Measurements from ENCODE around the gene HECW1.
"Not testable (repeated sequence)": the region's sequence is repeated elsewhere in the genome, so short reads cannot be mapped to it uniquely, and the experiment has no call there.

The HECW1 gene

DNA sequence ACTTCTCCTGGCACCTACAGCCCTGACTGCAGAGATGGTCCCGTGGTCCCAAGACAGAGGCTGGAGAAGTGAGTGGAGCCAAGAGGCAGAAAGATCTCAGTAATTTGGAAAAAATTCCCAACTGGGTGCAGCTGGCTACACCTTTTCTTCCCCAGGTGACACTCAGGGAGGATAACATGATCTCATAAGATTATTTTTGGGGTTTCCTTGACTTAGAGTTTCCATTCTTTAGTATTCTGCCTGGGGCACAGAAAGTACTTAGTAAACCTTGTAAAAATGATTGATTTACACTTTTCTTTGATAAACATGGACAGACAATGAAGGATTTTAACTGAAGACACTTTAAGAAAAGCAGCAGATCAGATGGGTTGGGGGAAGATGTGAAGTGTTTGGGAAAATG, 38.6 kb downstream of the HECW1 start:
- no peak for DNase-seq

DNA sequence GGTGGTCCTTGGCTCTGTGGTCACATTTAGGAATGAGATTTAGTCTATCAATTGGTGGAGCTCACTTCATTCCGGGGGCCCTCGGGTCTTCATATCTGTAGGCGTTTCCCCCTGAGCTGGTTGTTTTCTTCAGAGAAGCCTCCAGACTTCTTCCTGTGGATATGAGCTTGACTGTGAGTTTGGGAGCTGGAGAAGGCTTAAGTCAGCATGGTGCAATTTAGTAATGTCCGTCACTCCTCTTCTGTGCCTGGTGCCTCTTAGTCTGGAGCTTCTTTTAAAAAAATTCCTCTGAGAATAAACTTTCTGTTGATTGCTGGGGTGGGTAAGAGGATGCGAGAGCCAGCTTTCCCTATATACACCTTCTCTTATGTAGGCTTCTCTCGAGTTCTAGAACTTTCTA, 40.2 kb downstream of the HECW1 start:
- no peak for DNase-seq

DNA sequence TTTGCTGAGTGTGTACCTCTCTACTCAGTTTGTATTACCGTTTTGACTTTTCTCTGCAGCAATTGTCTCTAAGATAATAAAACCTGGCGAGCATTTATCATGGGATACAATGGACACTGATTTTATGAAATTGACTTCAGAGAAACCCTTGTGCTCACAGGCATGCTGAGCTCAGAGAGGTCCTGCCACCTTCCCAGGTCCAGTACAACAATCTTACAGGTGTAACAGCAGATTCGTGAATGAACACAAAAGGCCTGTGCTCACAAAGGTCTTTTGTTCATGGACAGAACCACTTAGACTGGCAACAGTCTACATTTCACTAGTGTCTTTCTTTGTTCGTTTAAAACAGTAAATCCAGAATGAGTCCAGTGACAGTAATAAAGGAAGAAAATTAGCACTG, 43.2 kb downstream of the HECW1 start:
- no peak for DNase-seq

DNA sequence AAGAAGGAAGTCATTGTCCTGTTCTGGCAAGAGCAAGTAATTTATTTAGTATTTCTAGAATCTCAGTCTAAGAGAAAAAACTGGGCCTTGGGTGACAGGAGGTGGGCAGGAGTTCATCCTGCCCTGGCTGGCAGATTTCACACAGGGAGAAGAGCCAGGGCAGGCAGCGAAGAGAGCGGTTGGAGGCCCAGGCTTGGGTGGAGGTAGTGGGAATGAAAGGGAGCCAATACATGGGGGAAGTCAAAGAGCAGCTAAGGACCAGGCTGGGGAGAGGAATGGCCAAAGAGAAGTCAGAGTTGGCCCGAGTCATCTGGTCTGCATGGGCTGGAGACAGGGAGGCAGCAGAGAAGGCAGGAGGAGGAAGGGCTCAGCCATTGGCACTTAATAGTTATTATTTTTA, 51.4 kb downstream of the HECW1 start:
- no peak for DNase-seq

DNA sequence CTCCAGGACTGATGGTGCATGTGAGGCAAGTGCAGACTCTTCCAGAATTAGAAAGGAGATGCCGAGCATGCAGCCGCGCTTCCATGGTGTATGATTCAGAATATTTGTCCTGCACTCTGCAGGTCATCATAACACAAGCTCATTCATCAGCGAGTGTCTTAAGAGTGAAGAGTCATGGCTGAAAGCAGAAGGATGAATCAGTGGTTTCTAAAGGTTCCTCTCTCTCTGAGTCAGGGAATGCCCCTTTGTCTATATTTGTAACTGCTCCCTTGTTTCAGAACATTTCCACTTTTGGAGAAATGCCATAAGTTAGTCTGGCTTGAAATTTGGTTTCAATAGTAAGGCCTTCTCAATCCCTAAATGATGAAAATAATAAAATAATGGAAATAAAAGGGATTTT, 52.3 kb downstream of the HECW1 start:
- DNase-seq, result no peak

DNA sequence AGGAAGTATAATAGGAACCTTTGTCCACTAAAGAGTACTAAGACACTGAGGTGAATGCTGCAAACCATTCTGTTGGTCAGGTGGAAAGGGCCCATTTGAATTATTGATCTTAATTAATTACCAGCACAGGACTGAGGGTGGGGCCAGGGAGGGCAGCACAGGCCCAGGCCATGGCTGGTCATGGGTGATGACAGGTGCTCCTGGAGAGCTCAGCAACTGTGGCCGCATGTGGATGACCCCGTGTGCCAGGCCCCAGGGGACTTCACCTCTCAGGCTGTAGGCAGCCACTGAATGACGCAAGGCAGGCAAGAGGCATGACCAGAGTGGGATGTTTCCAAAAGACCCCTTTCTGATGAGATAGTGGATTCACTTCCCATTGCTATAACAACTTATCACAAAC, 54.2 kb downstream of the HECW1 start:
- no peak for DNase-seq

DNA sequence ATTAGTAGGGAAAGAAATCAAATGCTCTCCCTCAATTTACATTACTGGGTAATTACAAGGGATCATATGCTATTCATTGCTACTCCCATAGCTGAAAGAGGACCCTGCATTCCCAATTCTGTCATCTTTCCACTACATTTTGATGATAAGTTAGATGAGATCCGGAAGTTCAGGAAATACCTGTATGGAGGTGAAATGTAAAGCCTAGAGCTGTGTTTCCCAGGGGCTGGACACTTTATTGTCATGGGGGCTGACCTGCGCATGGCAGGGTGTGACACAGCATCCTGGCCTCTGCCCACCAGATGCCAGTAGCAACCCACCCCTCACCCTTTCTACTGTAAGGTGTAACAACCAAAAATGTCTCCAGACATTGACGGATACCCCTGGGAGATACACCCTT, 56.6 kb downstream of the HECW1 start:
- no peak for DNase-seq

DNA sequence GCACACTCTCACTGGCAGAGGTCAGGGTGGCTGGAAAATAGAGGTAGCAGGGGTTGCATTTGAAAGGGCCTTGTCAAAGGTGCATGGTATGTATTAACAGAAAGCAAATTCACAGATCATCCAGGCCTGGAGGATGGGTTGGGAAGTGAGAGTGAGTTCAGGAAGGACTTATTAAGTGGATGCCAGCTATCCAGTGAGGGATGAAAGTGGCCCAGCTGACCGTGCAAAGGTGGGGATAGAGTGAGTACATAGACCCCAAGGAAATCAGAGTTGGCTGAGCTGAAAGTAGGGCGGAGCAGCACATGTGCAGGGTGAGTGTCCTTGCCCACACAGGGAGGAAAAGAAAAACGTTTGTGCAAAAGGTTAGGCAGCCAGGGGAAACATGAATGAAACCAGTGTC, 58.1 kb downstream of the HECW1 start:
- no peak for DNase-seq

DNA sequence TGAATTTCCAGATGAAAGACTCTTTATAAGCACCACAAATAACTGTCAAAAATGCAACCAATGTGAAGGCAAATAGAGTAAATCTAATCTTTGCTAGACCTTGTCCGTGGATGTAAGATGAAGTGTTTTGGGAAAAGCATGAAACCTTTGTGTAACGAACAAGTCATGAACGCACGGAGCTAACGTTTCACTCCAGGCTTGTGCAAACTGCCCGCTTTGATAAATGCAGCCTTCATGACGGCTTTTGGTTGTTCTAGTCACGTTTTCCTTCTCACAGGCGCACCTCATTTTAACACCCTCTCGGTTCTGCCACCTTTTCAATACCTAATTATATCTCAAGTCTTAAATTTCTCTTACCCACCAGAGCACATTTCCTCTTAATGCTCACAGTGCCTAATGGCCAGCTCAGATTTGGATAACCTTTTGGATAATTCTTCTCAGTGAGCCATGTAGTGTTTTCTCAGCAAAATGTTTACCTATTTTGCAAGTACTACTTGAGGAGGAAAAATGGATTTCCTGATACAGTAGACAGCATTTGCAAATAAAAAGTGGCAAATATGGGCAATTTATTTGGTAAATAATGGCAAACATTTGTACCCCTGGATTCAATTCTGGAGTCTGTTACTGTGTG, 63.2 kb downstream of the HECW1 start:
- no peak for DNase-seq

DNA sequence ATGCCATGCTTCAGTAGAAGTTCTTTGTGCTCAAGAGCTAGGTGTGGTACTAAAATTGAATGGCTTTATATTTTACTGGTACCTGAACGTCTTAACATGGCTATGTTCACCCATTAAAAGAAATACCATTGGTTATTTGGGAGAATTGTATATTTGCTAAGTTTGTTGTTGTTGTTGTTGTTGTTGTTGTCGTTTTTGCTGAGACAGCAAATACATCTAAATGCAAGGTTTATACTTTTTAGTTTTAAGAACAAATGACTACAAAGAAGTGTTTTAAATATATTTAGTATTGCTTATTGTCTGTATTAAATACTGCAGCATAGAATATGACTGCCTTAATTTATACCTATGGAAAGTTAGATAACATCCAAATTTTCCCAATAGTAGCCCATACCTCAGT, 66.9 kb downstream of the HECW1 start:
- no peak for DNase-seq

DNA sequence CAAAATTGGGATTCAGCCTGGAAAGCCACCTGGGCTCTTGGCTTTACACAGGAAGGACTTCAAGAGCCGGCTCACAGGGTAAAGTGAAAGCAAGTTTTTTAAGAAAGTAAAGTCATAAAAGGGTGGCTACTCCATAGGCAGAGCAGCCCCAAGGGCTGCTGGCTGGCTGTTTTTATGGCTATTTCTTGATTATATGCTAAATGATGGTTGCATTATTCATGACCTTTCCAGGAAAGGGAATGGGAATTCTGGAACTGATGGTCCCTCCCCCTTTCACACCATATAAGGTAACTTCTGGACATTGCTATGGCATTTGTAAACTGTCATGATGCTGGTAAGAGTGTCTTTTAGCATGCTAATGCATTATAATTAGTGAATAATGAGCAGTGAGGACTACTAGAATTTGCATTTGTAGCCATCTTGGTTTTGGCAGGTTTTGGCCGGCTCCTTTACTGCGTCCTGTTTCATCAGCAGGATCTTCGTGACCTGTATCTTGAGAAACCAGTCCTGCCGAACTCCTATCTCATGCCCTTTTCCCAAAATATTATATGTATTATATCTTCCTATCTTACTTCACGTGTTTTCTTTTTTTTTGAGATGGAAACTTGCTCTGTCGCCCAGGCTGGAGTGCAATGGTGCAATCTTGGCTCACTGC, 80.5 kb downstream of the HECW1 start:
- no peak for DNase-seq

DNA sequence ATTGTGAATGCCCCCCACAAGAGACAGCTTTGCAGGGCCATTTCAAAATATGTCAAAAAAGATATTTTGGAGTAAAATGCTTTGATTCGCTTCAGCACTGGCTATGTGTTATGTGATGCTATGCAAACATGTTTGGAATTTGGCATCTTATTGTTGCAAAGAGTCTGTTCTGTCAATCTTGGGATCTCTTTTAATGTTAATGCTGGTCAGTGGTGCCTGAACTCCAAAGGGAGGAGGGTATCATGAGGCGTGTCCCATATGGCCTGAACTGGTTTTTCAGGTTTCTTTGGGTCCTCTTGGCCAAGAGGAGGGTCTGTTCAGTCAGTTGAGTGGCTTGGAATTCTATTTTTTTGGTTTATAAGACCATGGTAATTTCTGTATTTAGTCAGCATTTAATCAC, 81.4 kb downstream of the HECW1 start:
- DNase-seq, result no peak

DNA sequence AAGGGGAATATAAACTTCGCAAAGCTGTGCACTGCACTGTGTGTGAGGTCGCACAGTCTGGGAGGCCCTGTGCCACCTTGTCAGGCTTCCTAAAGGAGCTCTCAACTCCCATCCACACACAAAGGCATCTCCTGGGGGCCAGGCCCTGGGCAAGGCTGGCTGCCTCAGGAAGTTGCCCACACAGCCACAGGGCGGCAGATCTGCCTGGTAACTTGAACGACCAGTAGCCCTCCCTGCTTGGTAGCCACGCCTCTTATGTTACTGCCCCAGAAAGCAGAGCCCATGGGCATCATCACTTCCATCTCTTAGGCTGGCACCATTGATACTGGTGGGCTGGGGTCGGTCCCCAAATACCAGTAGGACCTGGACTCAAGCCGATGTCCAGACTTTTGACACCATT, 82.8 kb downstream of the HECW1 start:
- no peak for DNase-seq

DNA sequence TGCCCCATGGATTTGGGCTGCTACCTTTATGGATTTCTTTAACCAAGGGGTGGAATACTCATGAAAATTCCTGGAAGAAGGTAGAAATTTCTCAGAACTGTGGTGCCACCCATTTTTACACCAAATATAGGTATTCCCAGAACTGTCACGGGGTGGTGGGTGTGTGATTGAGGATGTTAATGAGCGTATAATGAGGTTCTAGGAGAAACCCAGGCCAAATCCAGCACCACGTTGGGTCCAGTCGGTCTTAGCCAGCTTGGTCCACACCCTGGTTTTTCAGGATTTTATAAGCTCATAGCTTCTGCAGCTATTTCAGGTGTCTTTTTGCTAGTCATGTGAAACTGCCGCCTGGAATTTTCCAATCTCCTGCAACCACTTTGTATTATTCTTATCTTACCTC, 83.3 kb downstream of the HECW1 start:
- DNase-seq, result no peak

DNA sequence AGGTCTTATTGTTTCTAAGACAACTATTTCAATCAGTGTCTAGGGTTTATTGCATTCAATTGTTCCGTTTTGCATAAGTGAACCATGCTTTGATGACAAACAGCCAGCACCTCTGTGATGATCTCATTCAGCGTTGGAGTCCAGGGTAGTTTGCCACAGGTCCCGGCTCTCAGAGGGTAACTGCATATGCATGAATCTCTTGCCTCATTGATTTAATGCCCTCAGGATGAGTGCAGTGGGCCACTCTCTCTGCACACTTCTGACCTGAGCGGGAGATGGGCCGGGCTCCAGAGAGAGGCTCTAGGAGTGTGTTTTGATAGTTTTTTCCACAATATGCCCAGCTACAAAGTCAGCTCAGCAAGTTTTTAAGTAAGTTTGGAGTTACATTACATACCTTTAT, 83.9 kb downstream of the HECW1 start:
- DNase-seq, result no peak

DNA sequence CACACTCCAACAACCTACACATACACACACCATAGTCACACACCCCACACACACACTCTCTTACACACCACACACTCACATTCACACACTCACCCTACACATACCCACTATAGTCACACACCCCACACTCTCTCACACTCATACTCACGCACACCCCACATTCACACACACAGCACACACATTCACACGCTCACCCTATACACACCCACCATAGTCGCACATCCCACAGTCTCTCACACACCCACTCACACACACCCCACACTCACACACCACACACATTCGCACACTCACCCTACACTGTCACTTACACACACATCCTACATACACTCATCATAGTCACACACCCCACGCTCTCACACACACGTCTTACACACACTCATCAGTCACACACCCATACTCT, 85.6 kb downstream of the HECW1 start:
- DNase-seq, result no peak

DNA sequence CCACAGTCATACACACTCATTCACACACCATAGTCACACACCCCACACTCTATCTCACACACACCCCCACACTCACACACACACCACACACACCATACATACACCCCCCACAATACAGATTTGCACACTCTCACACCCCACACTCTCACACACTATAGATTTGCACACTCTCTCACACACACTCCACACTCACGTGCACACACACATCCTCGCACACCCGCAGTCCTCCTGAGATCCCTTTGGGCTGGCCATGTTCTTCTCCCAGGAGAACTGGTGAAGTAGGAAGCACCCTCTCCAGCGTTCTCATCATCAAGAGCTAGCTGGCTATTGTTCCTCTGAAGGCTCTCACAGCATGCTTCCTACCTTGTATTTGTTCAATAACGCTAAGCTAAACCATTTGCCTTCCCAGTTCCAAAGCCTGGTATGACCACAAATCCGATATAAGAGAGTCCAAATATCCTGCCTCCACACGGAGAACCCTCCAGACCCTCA, 86.2 kb downstream of the HECW1 start:
- peak; percentile 17 for DNase-seq

DNA sequence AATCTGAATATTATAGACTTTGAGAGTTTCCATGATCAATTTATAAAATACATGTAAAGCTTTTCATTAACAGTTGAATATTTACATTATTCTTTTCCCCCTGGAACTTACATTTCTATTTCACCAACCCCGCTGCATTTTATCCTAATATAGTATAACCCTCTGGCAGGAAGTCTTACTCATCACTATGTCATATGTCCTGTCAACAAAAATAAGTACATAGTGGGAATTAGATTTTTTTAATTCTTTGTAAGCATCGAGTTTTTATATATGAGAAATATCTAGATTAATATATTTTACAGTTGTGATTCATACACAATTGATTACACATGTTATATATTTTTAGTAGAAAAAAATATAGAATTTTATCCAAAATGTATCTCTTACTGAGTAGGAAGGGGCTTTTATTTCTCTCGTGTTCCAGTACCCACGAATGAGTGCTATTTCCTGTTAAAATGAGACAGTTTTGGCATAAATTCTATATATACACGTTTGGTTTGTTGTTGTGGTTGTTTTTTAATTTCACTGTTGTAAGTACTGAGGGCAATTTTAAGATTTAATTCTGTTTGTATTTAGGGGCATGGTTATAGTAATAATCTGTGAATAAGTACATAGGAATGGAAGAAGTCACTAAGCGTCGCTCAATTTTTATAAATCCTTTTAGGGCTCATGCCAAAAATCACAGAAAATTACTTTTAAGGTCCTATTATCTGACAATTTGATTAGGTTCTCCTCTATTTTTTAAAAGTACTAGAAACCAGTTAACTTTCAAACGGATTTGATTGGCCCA, 87.1 kb downstream of the HECW1 start:
- no peak for DNase-seq

DNA sequence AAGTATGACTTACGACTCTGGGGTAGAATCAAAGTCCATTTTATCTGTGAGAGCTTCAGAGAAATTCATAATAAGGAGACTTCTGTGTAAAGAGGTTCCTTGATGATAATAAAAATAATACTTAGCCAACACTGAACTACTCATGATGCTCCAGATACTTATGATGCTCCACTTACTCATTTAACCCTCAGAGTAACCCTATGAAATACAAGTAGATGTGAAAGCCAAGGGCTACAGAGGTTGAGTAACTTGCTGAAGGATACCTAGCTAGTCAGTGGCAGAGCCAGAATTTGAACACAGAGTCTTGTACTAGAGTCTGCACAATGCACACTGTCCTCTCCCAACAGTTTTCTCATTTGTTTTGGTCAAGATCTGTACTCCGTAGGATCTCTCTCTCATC, 89.5 kb downstream of the HECW1 start:
- no peak for DNase-seq

DNA sequence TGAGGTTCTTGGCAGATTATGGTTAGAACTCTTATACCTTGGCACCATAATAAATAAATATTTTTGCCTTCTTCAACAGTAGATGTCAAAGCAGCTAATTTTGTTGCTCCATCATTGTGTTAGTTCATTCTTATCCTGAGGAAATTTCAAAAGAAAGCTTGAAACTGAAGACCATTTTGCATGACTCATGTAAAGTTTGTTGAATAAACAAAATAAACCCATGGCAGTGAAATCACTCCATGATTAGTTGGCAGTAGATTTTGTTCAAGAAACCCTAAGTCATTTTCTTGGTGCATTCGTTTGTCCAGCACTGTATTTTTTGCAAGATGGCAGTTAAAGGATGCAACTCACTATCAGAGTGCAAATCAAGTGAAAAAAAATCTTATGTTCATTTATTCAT, 91.6 kb downstream of the HECW1 start:
- DNase-seq, result no peak

DNA sequence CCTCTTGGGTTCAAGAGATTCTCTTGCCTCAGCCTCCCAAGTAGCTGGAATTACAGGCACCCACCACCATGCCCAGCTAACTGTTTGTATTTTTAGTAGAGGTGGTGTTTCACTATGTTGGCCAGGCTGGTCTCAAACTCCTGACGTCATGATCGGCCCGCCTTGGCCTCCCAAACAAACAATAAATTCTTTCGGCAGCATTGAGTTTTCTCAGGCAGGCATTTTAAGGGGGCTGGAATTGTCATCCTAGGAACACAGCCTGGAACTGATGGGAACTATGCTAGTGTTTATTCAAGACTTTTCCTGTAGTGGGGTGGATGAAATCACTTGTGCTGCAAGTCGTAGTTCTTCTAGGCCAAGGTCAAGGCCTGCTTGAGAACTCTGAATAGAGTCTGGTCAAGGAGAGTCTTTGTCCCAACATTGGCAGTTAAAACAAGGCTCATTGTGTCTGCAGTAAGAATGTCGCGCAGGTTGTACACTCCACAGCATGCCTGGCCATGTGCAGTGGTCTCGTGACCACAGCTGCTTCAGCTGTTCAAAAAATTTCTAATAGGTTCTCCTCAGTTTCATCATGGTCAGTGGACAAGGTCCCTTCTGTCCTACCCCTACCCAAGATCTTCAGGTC, 92.8 kb downstream of the HECW1 start:
- no peak for DNase-seq

DNA sequence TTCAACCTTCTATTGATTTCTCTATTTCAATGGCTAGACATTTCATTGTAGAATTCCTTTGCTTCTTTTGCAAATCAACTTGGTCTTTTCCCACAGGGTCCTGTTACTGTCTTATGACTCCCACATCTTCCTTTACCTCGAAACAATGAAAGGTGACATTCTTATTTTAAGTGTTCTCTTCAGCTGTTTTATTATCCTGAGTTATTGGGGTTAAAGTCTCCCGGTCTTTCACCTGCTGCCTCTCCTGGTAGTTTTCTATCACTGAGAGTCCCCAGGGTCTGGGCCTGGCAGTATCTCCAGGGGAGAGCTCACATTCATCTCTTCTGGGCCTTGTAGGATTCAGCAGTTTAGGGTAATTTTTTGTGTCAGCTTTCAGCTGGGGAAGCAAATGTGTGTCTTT, 95.8 kb downstream of the HECW1 start:
- DNase-seq, result no peak

DNA sequence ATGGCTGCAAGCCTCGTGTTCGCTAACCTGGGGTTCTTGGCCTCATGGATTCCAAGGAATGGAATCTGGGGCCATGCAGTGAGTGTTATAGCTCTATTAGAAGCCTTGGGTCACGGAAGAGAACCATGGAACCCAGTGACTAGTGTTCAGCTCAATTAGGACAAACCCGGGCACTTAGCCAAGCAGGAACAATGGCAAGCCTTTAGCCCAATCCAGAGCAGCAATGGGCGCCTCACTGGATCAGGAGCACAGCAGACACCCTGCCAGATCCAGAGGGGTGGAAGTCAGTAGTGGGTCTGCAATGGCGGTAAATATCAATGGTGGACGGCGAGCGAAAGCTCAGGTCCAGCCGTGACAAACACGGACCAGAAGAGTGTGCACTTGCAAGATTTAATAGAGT, 98.1 kb downstream of the HECW1 start:
- not testable (repeated sequence) for DNase-seq

DNA sequence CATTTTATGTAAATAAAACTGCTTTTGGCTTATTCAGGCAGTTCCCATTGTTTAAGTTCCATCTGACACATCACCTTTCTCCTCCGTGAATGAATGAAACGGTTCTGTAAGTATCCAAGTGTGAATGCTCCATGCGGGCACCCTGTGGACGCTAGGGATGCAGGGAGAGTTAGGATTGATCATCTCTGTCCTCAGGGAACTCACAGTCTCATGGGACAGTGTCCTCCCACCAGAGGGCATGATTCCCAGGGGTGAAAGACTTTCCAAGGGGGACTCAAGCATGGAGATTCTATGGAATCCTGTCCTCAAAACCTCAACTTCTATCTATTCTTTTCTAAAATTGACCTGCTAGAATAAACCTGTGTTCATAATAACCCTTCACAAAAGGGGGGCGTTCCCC, 98.8 kb downstream of the HECW1 start:
- no peak for DNase-seq
